ENCODE data around the gene CCDC47. TPM values are rescaled to one million over a fixed set of nuclear protein-coding genes. Genes with fewer than 3 reads are reported as not detected.

Gene CCDC47
- total RNA-seq, 2 donors from 2014 or later: 40.2 to 101 TPM

DNA sequence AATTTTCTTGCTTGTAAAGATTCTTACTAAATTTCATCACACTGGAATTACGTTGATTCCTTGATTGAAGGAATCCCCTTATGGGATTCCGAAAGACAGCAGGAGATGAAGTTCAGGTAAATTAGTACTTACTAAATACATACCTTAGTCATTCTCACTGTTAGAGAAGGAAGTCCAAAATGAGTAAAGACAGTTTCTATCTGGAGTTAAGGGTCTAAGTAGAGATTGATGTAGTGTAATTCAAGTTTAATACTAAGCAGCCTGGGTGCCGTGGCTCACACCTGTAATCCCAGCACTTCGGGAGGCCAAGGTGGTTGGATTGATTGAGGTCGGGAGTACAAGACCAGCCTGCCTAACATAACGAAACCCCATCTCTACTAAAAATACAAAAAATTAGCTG, 10.1 kb upstream of the CCDC47 start:
- DNase-seq (ENCODE audit: low spot score): no peak
- H3K27me3 ChIP-seq (replicated peaks; ENCODE audit: insufficient read depth): no peaks in the 10 kb centered on the region
- TF ChIP-seq CTCF (IDR thresholded peaks at IDR 0.05): no peak
- ATAC-seq (ENCODE audit: insufficient number of reproducible peaks, low FRiP score, low read depth): no peak
- H3K9me3 ChIP-seq: no peaks in the 10 kb centered on the region
- no peak overlapping the region for H3K27ac ChIP-seq
- H3K4me3 ChIP-seq: no peak overlapping the region
- peaks cover 0 to 6% of the 10 kb centered on the region in 2 donors for H3K4me1 ChIP-seq (ENCODE audit: control insufficient read depth in 1 of 2, low read depth in 2 of 2)
- peaks cover 16% of the 10 kb centered on the region for H3K36me3 ChIP-seq

DNA sequence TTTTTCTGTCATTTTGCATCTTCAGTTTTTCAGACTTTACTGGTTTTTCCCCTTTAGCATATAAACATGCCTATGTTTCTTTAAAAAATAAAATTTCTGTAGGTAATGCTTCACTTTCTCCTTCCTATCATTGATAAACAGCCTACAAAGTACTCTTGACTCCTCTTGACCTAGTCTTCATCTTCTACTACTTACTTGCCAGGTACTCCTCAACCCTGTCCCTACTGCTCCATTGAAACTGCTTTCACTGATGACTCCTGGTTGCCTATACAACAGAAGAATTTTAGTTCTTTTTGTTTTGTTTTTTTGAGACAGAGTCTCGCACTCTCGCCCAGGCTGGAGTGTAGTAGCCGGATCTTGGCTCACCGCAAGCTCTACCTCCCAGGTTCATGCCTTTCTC, 7.5 kb upstream of the CCDC47 start:
- H3K27me3 ChIP-seq (replicated peaks; ENCODE audit: insufficient read depth): no peaks in the 10 kb centered on the region
- no peak for ATAC-seq (ENCODE audit: insufficient number of reproducible peaks, low FRiP score, low read depth)
- DNase-seq (ENCODE audit: low spot score): no peak
- H3K27ac ChIP-seq: no peak overlapping the region
- H3K4me3 ChIP-seq: no peak overlapping the region
- no peak for TF ChIP-seq CTCF (IDR thresholded peaks at IDR 0.05)
- peaks cover 14 to 24% of the 10 kb centered on the region in 2 donors for H3K4me1 ChIP-seq (ENCODE audit: control insufficient read depth in 1 of 2, low read depth in 2 of 2)
- H3K36me3 ChIP-seq: peaks cover 5% of the 10 kb centered on the region
- no peaks in the 10 kb centered on the region for H3K9me3 ChIP-seq

DNA sequence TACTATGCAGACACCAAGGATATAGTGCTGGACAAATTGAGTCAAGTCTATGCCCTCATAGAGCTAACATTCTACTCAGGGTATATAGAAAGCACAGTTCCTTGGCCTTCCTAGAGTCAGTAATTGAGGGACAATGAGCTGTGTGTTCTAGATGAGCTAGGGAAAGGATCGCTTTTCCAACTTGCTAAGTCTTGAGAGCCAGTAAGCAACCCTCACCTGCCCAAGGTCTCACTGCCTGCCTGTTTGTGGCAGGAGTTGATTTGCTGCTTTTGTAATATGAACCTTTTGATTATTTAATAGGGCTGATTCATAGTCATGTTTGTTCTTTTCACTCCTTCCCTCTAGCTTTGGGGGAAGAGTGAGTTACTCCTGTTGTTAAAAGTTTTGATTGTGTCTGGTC, 7.1 kb upstream of the CCDC47 start:
- Histone ChIP-seq H3K4me1 (ENCODE audit: control insufficient read depth in 1 of 2, low read depth in 2 of 2) (peaks cover 18 to 28% of the 10 kb centered on the region in 2 donors), H3K27me3 (replicated peaks; ENCODE audit: insufficient read depth) (no peaks in the 10 kb centered on the region), H3K4me3 (no peak overlapping the region), H3K27ac (no peak overlapping the region), H3K36me3 (peaks cover 5% of the 10 kb centered on the region), H3K9me3 (no peaks in the 10 kb centered on the region)
- ATAC-seq (ENCODE audit: insufficient number of reproducible peaks, low FRiP score, low read depth): no peak
- TF ChIP-seq CTCF (IDR thresholded peaks at IDR 0.05): no peak
- no peak for DNase-seq (ENCODE audit: low spot score)

DNA sequence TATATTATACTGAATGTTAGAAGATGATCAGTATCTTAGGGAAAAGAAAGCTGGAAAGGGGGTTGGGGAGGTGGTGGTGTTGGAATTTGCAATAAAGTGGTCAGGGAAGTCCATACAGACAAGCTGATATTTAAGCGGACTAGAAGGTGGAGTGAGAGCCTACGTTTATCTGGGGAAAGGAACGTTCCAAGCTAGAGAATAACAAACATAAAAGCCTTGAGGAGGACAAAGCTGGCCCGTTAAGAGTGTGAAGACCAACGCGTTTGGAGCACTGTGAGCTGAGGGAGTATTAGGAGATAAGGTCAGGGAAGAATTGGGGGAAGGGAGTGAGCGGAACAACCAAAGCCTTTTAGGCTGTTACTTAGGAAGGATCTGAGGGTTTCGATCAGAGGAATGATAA, 2.0 kb upstream of the CCDC47 start:
- Histone ChIP-seq H3K36me3 (peaks cover 5% of the 10 kb centered on the region), H3K27me3 (replicated peaks; ENCODE audit: insufficient read depth) (no peaks in the 10 kb centered on the region), H3K4me1 (ENCODE audit: control insufficient read depth in 1 of 2, low read depth in 2 of 2) (peaks cover 26 to 46% of the 10 kb centered on the region in 2 donors), H3K9me3 (no peaks in the 10 kb centered on the region), H3K27ac (peak overlapping the region in 1 of 2 donors; percentile 88), H3K4me3 (peak overlapping the region; percentile 78)
- no peak for DNase-seq (ENCODE audit: low spot score)
- ATAC-seq (ENCODE audit: insufficient number of reproducible peaks, low FRiP score, low read depth): no peak
- TF ChIP-seq CTCF (IDR thresholded peaks at IDR 0.05): no peak

- Histone ChIP-seq H3K4me1 (ENCODE audit: control insufficient read depth in 1 of 2, low read depth in 2 of 2) (peaks cover 26 to 50% of the 10 kb centered on the region in 2 donors), H3K36me3 (peaks cover 5% of the 10 kb centered on the region), H3K9me3 (no peaks in the 10 kb centered on the region), H3K27ac (peak overlapping the region in 1 of 2 donors; percentile 88), H3K4me3 (peak overlapping the region; percentile 78), H3K27me3 (replicated peaks; ENCODE audit: insufficient read depth) (no peaks in the 10 kb centered on the region)
- no peak for ATAC-seq (ENCODE audit: insufficient number of reproducible peaks, low FRiP score, low read depth)
- TF ChIP-seq CTCF (IDR thresholded peaks at IDR 0.05): no peak
- no peak for DNase-seq (ENCODE audit: low spot score)
Observed at GRCh38 chr17:63774969-63775265, 1.5 kb upstream of the CCDC47 start.
